Tibial nerve (tissue), 4 donors: ENCODE measurements around the gene ARG2.

Experiments
- CTCF ChIP-seq, 5 experiments: fragments of 200-600 bp in 3 of 5; fragments of 450-650 bp in 2 of 5; sonication (generic) in 3 of 5; IDR thresholded peaks; one replicate each; pipeline ENCODE4 v1.5.1; 2016 to 2019; ENCODE audit warnings: antibody characterized with exemption in 5 of 5, mild to moderate bottlenecking in 3 of 5, moderate library complexity in 2 of 5
- EP300 ChIP-seq, 2 donors: sonication (generic); formaldehyde crosslinking; IDR thresholded peaks; one replicate each; pipeline ENCODE4 v1.6.1; 2017; ENCODE audit warnings: antibody characterized with exemption in 2 of 2, mild to moderate bottlenecking in 1 of 2

DNA sequence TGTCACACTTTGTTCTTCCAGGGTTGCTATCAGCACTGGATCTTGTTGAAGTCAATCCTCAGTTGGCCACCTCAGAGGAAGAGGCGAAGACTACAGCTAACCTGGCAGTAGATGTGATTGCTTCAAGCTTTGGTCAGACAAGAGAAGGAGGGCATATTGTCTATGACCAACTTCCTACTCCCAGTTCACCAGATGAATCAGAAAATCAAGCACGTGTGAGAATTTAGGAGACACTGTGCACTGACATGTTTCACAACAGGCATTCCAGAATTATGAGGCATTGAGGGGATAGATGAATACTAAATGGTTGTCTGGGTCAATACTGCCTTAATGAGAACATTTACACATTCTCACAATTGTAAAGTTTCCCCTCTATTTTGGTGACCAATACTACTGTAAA lies 31.0 kb downstream of the ARG2 start:
- TF ChIP-seq CTCF (IDR thresholded peaks at IDR 0.05) = no peak
- no peak for TF ChIP-seq EP300 (IDR thresholded peaks at IDR 0.05)
